Activated CD4-positive, alpha-beta memory T cell treated with anti-CD3 and anti-CD28 coated beads, Interleukin-2, amount 10 ng/mL, durations not matched to agents 7 days and 5 days (primary cell): ENCODE measurements around the gene ARHGAP4. TPM values are rescaled to one million over a fixed set of nuclear protein-coding genes. Genes with fewer than 3 reads are reported as not detected.

Experiments
- CTCF ChIA-PET: fragments of 350-600 bp; sonication (Branson Sonifier 250); formaldehyde crosslinking; loops from one replicate; lab custom pipeline; 2021; ENCODE audit warnings: antibody characterized with exemption, inconsistent platforms; lab: Charles Lee
- POLR2A ChIA-PET: fragments of 350-600 bp; sonication (Branson Sonifier 250); formaldehyde crosslinking; loops from one replicate; lab custom pipeline; 2021; ENCODE audit warnings: antibody characterized with exemption; lab: Charles Lee
- DNase-seq: peaks from one replicate; pipeline ENCODE4 v3.0.0-alpha.2; 2020
- H3K27ac Mint-ChIP-seq: one replicate; pipeline ENCODE4 v1.8.0; 2021; ENCODE audit warnings: mild to moderate bottlenecking, mixed read lengths
- H3K27me3 Mint-ChIP-seq: one replicate; pipeline ENCODE4 v1.8.0; 2021; ENCODE audit warnings: mixed read lengths
- H3K36me3 Mint-ChIP-seq: one replicate; pipeline ENCODE4 v1.8.0; 2021; ENCODE audit warnings: low read depth, mixed read lengths
- H3K4me1 Mint-ChIP-seq: one replicate; pipeline ENCODE4 v1.8.0; 2021; ENCODE audit warnings: mixed read lengths
- H3K4me3 Mint-ChIP-seq: one replicate; pipeline ENCODE4 v1.8.0; 2021; ENCODE audit warnings: mild to moderate bottlenecking, mixed read lengths
- H3K9me3 Mint-ChIP-seq: one replicate; pipeline ENCODE4 v1.8.0; 2021; ENCODE audit warnings: mixed read lengths
- total RNA-seq, 2 experiments: library from RNA; stranded (reverse); gene quantifications; one replicate each; pipeline ENCODE4 v1.2.3, GENCODE V29; 2021

ARHGAP4 gene
- total RNA-seq, 2 experiments from 2014 or later, result 262 to 267 TPM

DNA sequence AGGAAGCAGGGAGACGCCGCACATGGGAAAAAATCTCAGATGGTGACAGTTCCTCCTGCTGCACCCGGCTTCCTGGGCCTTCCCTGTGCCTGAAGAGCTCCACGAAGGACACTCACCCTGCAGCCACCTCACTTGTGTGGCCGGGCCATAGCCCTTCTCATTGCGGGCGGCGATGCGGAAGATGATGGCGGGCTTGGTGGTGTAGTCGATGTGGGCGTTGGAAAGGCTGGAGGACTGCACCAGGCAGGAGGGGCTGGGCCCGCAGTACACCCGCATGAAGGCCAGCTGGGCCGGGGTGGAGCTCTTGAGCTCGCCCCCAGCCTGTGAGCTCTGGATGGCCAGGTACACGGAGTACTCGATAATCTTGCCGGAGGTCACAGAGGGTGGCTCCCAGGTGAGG is 24.1 kb upstream of the ARHGAP4 start:
- H3K36me3 Mint-ChIP-seq, result peaks cover 39% of the 10 kb centered on the region
- ChIA-PET POLR2A (interaction anchor here (1.1 to 8.7 kb wide), 4 partner anchors 11 to 24 kb away, joined by 3 to 140 read pairs (median 4); partner anchors contain the start of genes ARHGAP4 and HCFC1), CTCF (interaction anchor here (9.4 kb wide), 1 partner anchor 24 kb away, joined by 148 read pairs; the partner anchor contains the start of gene ARHGAP4)
- peaks cover 19% of the 10 kb centered on the region for H3K4me1 Mint-ChIP-seq
- H3K27me3 Mint-ChIP-seq, result no peaks in the 10 kb centered on the region
- no peak overlapping the region for H3K27ac Mint-ChIP-seq
- H3K9me3 Mint-ChIP-seq, result no peaks in the 10 kb centered on the region
- no peak for DNase-seq
- H3K4me3 Mint-ChIP-seq, result no peak overlapping the region

DNA sequence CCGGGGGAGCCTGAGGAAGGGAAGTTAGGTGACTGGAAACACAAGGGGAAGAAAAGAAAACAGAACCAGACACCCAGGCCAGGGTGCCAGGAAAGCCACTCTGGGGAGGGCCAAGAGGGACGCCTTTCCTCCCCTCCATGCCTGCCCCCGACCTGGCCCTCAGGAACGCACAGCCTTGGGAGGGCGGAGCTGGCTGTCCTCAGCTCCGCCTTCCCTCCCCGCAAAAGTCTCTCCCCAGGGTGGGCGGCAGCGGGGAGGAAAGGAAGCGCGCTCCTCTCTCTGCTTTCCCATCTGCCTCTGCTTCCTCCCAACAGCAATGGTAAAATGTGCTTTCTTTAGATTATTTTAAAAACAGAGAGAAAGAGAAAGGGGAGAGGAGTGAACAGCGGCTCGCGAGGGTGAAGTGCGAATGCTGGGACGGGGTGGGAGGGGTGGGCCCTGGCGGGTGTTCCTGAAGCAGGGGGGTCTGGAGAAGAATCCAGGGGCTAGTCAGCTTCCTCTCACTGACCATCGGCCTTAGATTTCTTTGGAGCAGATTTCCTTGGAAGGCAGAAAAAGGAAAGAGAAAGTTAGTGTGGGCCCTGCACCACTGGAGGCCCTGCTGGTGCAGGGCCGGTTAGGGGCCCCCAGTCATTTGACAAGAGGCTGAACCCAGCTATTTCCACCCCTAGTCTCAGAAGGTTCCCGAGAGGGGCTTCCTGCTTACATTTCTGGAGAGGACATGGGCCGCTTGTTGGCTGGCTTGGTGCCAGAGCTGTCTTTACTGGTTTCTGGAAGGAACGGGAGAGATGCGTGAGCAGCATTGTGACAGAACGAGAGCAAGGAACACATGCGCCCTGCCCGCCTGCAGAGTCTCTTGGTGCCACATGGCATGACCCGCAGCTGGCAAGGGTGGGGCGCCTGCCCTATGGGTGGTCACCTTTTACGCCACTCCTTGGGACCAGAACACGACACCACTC is 23.1 kb upstream of the ARHGAP4 start:
- H3K27me3 Mint-ChIP-seq, result no peaks in the 10 kb centered on the region
- H3K27ac Mint-ChIP-seq, result peak overlapping the region; percentile 21
- ChIA-PET CTCF (interaction anchor here (1.3 to 9.4 kb wide), 3 partner anchors 12 to 23 kb away, joined by 4 to 148 read pairs (median 31); partner anchors contain the start of gene ARHGAP4), POLR2A (interaction anchor here (1.0 to 8.7 kb wide), 3 partner anchors 16 to 23 kb away, joined by 3 to 140 read pairs (median 4); partner anchors contain the start of genes ARHGAP4 and HCFC1)
- no peaks in the 10 kb centered on the region for H3K9me3 Mint-ChIP-seq
- no peak for DNase-seq
- H3K4me3 Mint-ChIP-seq, result no peak overlapping the region
- H3K36me3 Mint-ChIP-seq, result peaks cover 32% of the 10 kb centered on the region
- peaks cover 20% of the 10 kb centered on the region for H3K4me1 Mint-ChIP-seq

DNA sequence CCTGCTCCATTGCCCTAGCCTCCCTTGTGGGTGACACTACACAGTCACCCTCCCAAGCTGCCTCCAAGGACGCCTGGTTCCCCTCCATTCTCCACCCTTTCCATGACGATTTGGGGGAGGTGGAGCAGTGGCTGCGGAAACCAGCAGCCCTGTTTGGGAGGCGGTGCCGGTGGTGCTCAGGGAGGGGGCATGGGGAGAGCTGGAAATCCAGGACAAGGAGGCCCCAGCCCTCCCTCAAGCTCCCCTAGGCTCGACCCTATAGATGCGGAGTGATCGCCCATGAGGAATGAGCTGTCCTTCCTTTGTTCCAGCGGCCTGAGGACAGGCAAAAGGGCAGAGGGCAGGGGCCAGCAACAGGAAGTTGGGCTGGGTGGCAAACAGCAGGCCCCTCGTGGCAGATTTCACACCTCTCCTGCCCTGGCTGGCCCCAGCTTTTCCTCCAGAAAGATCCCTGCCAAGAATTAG is 22.0 kb upstream of the ARHGAP4 start:
- POLR2A ChIA-PET, result interaction anchor here (0.9 to 8.7 kb wide), 3 partner anchors 14 to 22 kb away, joined by 3 to 140 read pairs (median 3); partner anchors contain the start of gene ARHGAP4
- Mint-ChIP-seq H3K36me3 (peaks cover 26% of the 10 kb centered on the region), H3K9me3 (no peaks in the 10 kb centered on the region), H3K27ac (peak overlapping the region; percentile 16), H3K4me3 (no peak overlapping the region), H3K27me3 (no peaks in the 10 kb centered on the region), H3K4me1 (peaks cover 17% of the 10 kb centered on the region)
- no peak for DNase-seq
- CTCF ChIA-PET, result interaction anchor here (1.0 to 9.4 kb wide), 6 partner anchors 11 to 182 kb away, joined by 3 to 148 read pairs (median 8); partner anchors contain the start of genes ARHGAP4 and NAA10

DNA sequence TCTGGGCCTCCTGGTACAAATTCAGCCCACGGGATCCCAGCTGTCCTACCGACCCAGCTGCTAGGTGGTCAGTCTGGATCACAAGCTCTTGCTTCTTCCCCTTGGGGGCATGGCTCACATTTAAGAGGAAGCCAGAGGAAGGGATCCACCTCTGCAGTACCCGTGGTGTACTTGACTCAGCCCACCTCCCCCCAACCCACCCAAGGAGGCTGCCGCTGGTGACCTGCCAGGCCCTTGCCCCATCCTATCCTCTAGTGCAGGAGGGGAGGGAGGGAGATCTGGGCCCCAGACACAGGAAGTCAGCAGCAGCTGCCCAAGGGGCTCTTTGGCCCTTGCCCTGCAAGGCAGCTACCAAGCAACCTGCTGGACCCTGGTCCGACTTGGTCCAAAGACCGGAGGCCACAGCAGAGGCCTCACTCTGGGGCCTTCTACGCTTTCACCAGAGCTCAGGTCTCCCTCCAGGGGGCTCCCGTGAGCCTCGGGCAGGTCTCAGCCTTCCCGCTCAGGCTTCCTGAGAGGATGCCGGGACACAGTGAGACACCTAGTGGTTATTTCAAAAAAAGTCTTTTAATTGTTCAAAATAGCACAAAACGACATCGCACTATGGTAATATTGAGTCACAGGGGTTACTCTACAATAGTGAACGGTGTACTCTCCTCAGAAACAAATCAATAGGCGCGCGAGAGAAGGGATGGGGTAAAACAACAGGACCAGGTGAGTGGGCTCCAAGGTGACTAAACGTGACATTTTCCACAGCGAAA is 21.1 kb upstream of the ARHGAP4 start:
- CTCF ChIA-PET, result interaction anchor here (0.6 to 9.4 kb wide), 18 partner anchors 10 to 590 kb away, joined by 3 to 148 read pairs (median 4); partner anchors contain the start of genes ARHGAP4, IDH3G, IRAK1 and NAA10
- Mint-ChIP-seq H3K4me1 (peaks cover 17% of the 10 kb centered on the region), H3K27ac (peak overlapping the region; percentile 65), H3K36me3 (peaks cover 23% of the 10 kb centered on the region), H3K4me3 (no peak overlapping the region), H3K27me3 (no peaks in the 10 kb centered on the region), H3K9me3 (no peaks in the 10 kb centered on the region)
- peak; percentile 79 for DNase-seq
- POLR2A ChIA-PET, result interaction anchor here (0.9 to 8.7 kb wide), 6 partner anchors 15 to 451 kb away, joined by 3 to 140 read pairs (median 4); partner anchors contain the start of genes ARHGAP4, HCFC1 and RPL10

DNA sequence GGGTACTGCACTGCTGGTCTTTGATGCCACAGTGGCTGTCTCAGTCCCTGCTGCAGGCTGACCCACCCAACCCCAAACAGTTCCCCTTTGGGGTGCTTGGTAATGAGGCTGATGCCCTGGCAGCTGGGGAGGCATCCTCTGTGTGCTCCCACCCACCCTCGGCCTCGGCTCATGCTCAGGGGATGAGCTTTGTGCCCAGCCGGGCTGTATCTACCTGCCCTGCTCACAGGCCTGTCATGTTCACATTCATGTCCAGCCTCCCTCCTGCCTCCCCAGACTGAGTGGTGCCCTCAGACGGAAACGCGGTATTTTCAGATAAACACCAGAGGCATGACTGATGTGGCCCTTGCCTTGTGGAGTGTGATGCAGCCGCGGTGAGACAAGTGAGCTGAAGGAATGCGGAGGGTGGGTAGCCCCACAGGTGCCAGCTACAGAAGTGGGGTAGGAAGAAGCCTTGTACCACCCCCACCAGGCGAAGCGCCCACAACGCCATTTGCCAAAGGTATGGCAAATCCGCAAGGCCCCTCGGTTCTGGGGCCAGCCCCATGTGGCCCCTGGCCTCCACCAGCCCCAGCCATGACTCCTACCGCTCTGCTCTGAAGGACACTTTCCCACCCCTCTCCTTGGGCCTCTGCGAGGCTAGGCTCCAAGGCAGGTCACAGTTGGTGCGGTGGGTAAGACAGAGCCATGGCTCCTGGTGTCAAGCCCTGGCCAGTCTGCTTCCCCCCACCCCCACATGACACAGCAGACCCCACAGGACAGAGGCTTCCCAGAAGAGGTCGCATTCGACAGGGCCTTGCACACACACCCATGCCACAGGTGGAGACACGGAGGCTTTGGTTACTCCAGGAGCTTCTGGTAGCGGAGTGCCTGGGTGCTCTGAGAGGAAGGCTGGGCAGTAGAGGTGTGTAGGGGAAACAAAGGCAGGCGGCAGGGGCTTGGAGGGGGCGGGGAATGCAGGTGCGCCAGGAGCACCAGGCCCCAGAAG is 20.2 kb upstream of the ARHGAP4 start:
- no peaks in the 10 kb centered on the region for H3K27me3 Mint-ChIP-seq
- H3K4me3 Mint-ChIP-seq, result no peak overlapping the region
- peaks cover 18% of the 10 kb centered on the region for H3K4me1 Mint-ChIP-seq
- no peak overlapping the region for H3K27ac Mint-ChIP-seq
- ChIA-PET CTCF (interaction anchor here (0.8 to 9.4 kb wide), 11 partner anchors 9 to 183 kb away, joined by 3 to 148 read pairs (median 4); partner anchors contain the start of genes ARHGAP4 and IRAK1), POLR2A (interaction anchor here (1.5 to 8.7 kb wide), 4 partner anchors 21 to 25 kb away, joined by 3 to 140 read pairs (median 5); partner anchors contain the start of genes ARHGAP4 and HCFC1)
- no peaks in the 10 kb centered on the region for H3K9me3 Mint-ChIP-seq
- no peak for DNase-seq
- peaks cover 20% of the 10 kb centered on the region for H3K36me3 Mint-ChIP-seq

DNA sequence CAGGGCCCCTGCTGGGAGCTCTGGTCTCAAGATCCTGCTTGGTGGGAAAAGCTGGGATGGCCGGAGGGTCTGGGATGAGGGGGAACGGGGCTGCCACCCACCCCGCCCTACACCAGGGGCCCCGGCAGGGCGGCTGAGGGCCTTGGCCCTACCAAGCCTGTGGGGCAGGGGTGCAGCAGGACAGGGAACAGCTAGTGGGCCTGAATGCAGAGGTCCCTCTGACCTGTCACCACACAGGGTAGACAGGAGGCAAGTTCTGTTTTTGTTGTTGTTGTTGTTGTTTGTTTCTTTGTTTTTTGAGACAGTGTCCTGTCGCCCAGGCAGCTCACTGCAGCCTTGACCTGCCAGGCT is 18.7 kb upstream of the ARHGAP4 start:
- DNase-seq, result no peak
- no peaks in the 10 kb centered on the region for H3K27me3 Mint-ChIP-seq
- POLR2A ChIA-PET, result interaction anchor here (0.9 to 8.7 kb wide), 4 partner anchors 9 to 25 kb away, joined by 3 to 140 read pairs (median 4); partner anchors contain the start of gene ARHGAP4
- peaks cover 17% of the 10 kb centered on the region for H3K4me1 Mint-ChIP-seq
- peak overlapping the region; percentile 75 for H3K4me3 Mint-ChIP-seq
- no peaks in the 10 kb centered on the region for H3K9me3 Mint-ChIP-seq
- H3K36me3 Mint-ChIP-seq, result peaks cover 11% of the 10 kb centered on the region
- CTCF ChIA-PET, result interaction anchor here (0.6 to 9.4 kb wide), 4 partner anchors 11 to 50 kb away, joined by 3 to 148 read pairs (median 17); partner anchors contain the start of gene ARHGAP4
- no peak overlapping the region for H3K27ac Mint-ChIP-seq

DNA sequence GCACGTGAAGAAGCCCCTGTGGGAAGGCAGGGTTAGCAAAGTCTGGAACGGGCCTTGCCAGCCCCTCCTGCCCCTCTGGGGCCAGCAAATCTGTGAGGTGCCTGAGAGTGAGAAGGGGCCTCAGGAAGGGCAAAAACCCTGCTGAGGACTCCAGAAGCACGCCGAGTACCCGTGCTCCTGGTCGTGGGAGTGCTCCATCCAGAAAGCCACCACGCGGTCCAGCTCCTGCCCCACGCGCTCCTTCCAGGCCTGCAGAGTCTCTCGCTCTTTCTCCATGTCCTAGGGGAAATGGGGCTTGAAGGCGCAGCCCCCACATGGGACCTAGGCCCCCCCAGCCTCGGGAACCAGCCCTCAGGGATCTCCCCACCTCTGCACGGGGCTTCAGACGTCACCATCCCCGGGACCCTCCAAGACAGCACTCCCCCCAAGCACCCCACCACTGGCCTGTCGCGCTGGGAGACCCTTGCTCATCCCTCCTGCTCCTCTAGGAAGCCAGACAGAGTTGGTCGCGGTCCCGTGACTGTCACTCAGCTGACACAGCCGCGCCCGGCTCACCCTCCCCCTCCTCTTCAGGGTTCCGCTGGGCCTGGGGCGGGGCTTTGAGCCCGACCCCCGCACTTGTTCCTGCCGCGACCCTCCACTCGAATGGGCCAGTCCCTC is 18.2 kb upstream of the ARHGAP4 start, which contains the start of gene RENBP:
TSS of gene RENBP (minus strand) at position 504 of the 660 bp plus-strand sequence. CDS start at position 471, 33 bp downstream.
- peak within 1 kb of the TSS; percentile 75 for H3K4me3 Mint-ChIP-seq
- peak within 1 kb of the TSS; percentile 49 for H3K27ac Mint-ChIP-seq
- peak; percentile 50 for DNase-seq
- H3K36me3 Mint-ChIP-seq, result peaks cover 7% of the 10 kb centered on the region
- ChIA-PET CTCF (interaction anchor here (1.4 to 9.4 kb wide), 2 partner anchors 11 to 18 kb away, joined by 3 to 148 read pairs; partner anchors contain the start of gene ARHGAP4), POLR2A (interaction anchor here (0.9 to 8.7 kb wide), 4 partner anchors 8 to 25 kb away, joined by 3 to 140 read pairs (median 4); partner anchors contain the start of gene ARHGAP4)
- peaks cover 17% of the 10 kb centered on the region for H3K4me1 Mint-ChIP-seq
- no peaks in the 10 kb centered on the region for H3K9me3 Mint-ChIP-seq
- H3K27me3 Mint-ChIP-seq, result no peaks in the 10 kb centered on the region

DNA sequence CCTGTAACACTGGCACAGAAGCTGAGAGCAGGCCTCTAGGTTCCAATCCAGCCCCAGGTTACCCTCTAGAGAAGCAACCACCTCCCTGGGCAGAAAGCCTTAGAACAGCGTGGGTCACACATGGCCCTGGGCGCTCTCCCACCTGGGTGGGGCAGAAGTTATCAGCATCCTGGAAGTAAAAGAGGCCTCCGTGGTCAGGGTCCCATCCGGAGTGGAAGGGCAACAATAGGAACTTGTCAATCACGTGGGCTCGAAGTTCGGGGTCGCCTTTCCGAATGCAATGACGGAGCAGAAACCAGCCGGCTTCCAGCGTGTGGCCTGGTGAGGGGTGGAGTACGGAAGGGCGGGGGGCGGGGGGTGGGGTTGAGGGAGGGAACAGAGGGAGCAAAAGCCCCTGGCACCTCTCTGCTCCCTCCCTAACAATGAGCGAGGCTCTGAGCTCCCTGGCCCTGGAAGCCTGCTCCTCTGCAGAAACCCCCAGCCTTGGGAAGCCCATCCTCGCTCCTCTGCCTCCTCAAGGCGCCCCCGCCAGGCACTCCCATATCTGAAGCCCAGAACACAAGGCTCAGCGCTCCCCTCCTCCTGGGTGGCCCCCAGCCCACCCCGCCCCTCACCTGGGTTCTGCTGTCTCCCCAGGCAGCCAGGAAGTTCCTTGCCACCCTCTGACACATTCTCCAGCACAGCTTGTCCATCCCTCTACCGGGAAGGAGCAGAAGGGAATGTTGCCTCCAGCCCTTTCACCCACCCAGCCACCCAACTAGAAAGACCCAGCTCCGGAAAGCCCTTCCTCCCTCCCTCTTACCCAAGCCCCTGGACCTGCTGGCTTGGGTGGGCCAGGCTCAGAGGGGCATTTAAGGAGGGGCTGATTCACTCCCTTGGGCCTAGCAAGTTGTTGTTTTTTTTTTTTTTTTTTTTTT is 15.5 kb upstream of the ARHGAP4 start:
- no peaks in the 10 kb centered on the region for H3K36me3 Mint-ChIP-seq
- peak overlapping the region; percentile 49 for H3K27ac Mint-ChIP-seq
- no peaks in the 10 kb centered on the region for H3K27me3 Mint-ChIP-seq
- H3K4me1 Mint-ChIP-seq, result peaks cover 9% of the 10 kb centered on the region
- CTCF ChIA-PET, result interaction anchor here (0.7 kb wide), 1 partner anchor 176 kb away, joined by 3 read pairs; no protein-coding TSS in a partner anchor
- no peaks in the 10 kb centered on the region for H3K9me3 Mint-ChIP-seq
- H3K4me3 Mint-ChIP-seq, result peak overlapping the region; percentile 21
- POLR2A ChIA-PET, result interaction anchor here (0.9 kb wide), 1 partner anchor 15 kb away, joined by 3 read pairs; no protein-coding TSS in a partner anchor
- DNase-seq, result no peak

DNA sequence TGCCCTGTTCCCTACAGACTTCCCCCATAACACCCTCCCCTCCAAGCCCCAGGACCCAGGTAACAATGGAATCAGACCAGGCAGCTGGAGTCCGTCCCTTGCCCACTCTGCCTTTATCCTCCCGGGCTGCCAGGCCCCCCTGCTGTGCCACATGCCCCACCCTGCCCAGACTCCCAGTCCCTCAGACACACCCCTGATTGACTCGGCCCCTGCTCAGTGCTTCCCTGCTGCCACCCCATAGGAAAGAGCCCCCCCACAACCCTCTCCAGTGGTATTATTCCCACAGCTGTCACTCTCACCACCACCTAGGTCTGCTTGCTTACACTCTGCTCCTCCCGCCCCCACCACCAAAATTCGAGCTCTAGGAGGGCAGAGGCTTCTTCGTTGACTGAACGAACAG is 13.5 kb upstream of the ARHGAP4 start:
- Mint-ChIP-seq H3K4me3 (no peak overlapping the region), H3K27ac (no peak overlapping the region), H3K27me3 (no peaks in the 10 kb centered on the region), H3K36me3 (no peaks in the 10 kb centered on the region), H3K4me1 (peaks cover 12% of the 10 kb centered on the region), H3K9me3 (no peaks in the 10 kb centered on the region)
- DNase-seq, result no peak
- POLR2A ChIA-PET, result interaction anchor here (1.1 to 3.1 kb wide), 3 partner anchors 12 to 28 kb away, joined by 3 to 24 read pairs (median 3); partner anchors contain the start of gene ARHGAP4
- CTCF ChIA-PET, result interaction anchor here (1.8 kb wide), 1 partner anchor 15 kb away, joined by 5 read pairs; no protein-coding TSS in a partner anchor
